ENCODE measurements around the gene NF2. TPM values are rescaled to one million over a fixed set of nuclear protein-coding genes. Genes with fewer than 3 reads are reported as not detected.
A peak's percentile ranks its signal among the peaks of the same experiment; 100 is the strongest.

NF2 gene
- total and polyA plus RNA-seq, 2 experiments from 2014 or later = 14.4 to 54.5 TPM

GRCh38 chr22:29716814-29717545 lies 113.5 kb downstream of the NF2 start:
- Mint-ChIP-seq H3K27me3 (ENCODE audit: insufficient read depth, low read depth, poor library complexity) (peaks cover 41% of the 10 kb centered on the region), H3K27ac (no peak overlapping the region), H3K4me3 (no peak overlapping the region), H3K4me1 (peaks cover 13% of the 10 kb centered on the region), H3K9me3 (no peaks in the 10 kb centered on the region), H3K36me3 (ENCODE audit: low read depth) (no peaks in the 10 kb centered on the region; the same call in 2 of the 3 replicates)
- Histone ChIP-seq H3K27ac (ENCODE audit: low read depth) (no peak overlapping the region), H3F3A (replicated peaks; ENCODE audit: low read depth) (0 out of 2 replicates have a peak, but pooled peaks cover 3% of the 10 kb centered on the region), H2AFZ (no peak overlapping the region), H3K27me3 (ENCODE audit: insufficient read depth) (peaks cover 48% of the 10 kb centered on the region), H3K9me2 (ENCODE audit: insufficient read depth) (no peaks in the 10 kb centered on the region), H3K4me3 (no peak overlapping the region), H3K4me1 (ENCODE audit: insufficient read depth) (no peaks in the 10 kb centered on the region), H3K4me2 (no peak overlapping the region), H3K36me3 (ENCODE audit: insufficient read depth) (no peaks in the 10 kb centered on the region), H3K79me2 (replicated peaks; ENCODE audit: insufficient read depth) (no peaks in the 10 kb centered on the region), H4K20me1 (replicated peaks; ENCODE audit: insufficient read depth) (no peaks in the 10 kb centered on the region)
- DNase-seq (ENCODE audit: low spot score) (peak; percentile 93), ATAC-seq (peak; percentile 83)
- TF ChIP-seq JUNB (IDR thresholded peaks at IDR 0.05; ENCODE audit: unreplicated experiment) = no peak
- no peak for TF ChIP-seq ZNF331 (CRISPR knock-in tag; IDR thresholded peaks at IDR 0.05; ENCODE audit: low read depth)
- TF ChIP-seq CTCF (conservative IDR thresholded peaks at IDR 0.05; ENCODE audit: low read depth in 2 of 2) = no peak
- TF ChIP-seq POLR2AphosphoS5 (IDR thresholded peaks at IDR 0.05; ENCODE audit: low read depth) = no peak
- TF ChIP-seq, protein P1, sequence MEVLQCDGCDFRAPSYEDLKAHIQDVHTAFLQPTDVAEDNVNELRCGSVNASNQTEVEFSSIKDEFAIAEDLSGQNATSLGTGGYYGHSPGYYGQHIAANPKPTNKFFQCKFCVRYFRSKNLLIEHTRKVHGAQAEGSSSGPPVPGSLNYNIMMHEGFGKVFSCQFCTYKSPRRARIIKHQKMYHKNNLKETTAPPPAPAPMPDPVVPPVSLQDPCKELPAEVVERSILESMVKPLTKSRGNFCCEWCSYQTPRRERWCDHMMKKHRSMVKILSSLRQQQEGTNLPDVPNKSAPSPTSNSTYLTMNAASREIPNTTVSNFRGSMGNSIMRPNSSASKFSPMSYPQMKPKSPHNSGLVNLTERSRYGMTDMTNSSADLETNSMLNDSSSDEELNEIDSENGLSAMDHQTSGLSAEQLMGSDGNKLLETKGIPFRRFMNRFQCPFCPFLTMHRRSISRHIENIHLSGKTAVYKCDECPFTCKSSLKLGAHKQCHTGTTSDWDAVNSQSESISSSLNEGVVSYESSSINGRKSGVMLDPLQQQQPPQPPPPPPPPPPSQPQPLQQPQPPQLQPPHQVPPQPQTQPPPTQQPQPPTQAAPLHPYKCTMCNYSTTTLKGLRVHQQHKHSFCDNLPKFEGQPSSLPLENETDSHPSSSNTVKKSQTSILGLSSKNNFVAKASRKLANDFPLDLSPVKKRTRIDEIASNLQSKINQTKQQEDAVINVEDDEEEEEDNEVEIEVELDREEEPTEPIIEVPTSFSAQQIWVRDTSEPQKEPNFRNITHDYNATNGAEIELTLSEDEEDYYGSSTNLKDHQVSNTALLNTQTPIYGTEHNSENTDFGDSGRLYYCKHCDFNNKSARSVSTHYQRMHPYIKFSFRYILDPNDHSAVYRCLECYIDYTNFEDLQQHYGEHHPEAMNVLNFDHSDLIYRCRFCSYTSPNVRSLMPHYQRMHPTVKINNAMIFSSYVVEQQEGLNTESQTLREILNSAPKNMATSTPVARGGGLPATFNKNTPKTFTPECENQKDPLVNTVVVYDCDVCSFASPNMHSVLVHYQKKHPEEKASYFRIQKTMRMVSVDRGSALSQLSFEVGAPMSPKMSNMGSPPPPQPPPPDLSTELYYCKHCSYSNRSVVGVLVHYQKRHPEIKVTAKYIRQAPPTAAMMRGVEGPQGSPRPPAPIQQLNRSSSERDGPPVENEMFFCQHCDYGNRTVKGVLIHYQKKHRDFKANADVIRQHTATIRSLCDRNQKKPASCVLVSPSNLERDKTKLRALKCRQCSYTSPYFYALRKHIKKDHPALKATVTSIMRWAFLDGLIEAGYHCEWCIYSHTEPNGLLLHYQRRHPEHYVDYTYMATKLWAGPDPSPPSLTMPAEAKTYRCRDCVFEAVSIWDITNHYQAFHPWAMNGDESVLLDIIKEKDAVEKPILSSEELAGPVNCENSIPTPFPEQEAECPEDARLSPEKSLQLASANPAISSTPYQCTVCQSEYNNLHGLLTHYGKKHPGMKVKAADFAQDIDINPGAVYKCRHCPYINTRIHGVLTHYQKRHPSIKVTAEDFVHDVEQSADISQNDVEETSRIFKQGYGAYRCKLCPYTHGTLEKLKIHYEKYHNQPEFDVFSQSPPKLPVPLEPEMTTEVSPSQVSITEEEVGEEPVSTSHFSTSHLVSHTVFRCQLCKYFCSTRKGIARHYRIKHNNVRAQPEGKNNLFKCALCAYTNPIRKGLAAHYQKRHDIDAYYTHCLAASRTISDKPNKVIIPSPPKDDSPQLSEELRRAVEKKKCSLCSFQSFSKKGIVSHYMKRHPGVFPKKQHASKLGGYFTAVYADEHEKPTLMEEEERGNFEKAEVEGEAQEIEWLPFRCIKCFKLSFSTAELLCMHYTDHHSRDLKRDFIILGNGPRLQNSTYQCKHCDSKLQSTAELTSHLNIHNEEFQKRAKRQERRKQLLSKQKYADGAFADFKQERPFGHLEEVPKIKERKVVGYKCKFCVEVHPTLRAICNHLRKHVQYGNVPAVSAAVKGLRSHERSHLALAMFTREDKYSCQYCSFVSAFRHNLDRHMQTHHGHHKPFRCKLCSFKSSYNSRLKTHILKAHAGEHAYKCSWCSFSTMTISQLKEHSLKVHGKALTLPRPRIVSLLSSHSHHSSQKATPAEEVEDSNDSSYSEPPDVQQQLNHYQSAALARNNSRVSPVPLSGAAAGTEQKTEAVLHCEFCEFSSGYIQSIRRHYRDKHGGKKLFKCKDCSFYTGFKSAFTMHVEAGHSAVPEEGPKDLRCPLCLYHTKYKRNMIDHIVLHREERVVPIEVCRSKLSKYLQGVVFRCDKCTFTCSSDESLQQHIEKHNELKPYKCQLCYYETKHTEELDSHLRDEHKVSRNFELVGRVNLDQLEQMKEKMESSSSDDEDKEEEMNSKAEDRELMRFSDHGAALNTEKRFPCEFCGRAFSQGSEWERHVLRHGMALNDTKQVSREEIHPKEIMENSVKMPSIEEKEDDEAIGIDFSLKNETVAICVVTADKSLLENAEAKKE (CRISPR knock-in tag; IDR thresholded peaks at IDR 0.05) = peak; percentile 43
- TF ChIP-seq ETS1 (IDR thresholded peaks at IDR 0.05) = no peak
- TF ChIP-seq NANOG (IDR thresholded peaks at IDR 0.05; ENCODE audit: borderline replicate concordance) = no peak
- no peak for TF ChIP-seq EZH2phosphoT487 (IDR thresholded peaks at IDR 0.05; ENCODE audit: unreplicated experiment)
- TF ChIP-seq REST (IDR thresholded peaks at IDR 0.05; ENCODE audit: unreplicated experiment) = peak; percentile 96
- no peak for TF ChIP-seq EZH2 (IDR thresholded peaks at IDR 0.05; ENCODE audit: low read depth, unreplicated experiment)
- no peak for TF ChIP-seq CREB1 (CRISPR knock-in tag; IDR thresholded peaks at IDR 0.05; ENCODE audit: low read depth)
- TF ChIP-seq STAT1 (IDR thresholded peaks at IDR 0.05; ENCODE audit: unreplicated experiment) = no peak
- no peak for TF ChIP-seq ZNF114 (CRISPR knock-in tag; IDR thresholded peaks at IDR 0.05)
